Loucy (cell line): ENCODE results near the gene SORCS2.

Experiments used
- H2AFZ ChIP-seq: fragments of 200-600 bp; sonication (generic); 2 replicates; pipeline ENCODE4 v1.6.0; 2016; ENCODE audit warnings: antibody characterized with exemption, mild to moderate bottlenecking, low read length, moderate library complexity
- H3F3A ChIP-seq: fragments of 200-600 bp; 2 replicates; pipeline ENCODE4 v1.6.0; 2016; ENCODE audit warnings: antibody characterized with exemption, low read depth, mild to moderate bottlenecking
- H3K27me3 ChIP-seq: fragments of 200-600 bp; sonication (generic); 2 replicates; pipeline ENCODE4 v1.6.1; 2014; ENCODE audit warnings: low read length, mild to moderate bottlenecking; ENCODE audit not compliant: insufficient read depth, poor library complexity, severe bottlenecking
- H3K36me3 ChIP-seq: fragments of 200-600 bp; sonication (generic); 2 replicates; pipeline ENCODE4 v1.6.1; 2016; ENCODE audit warnings: low read length; ENCODE audit not compliant: insufficient read depth
- H3K4me1 ChIP-seq: fragments of 200-600 bp; sonication (generic); 2 replicates; pipeline ENCODE4 v1.5.1; 2014; ENCODE audit warnings: low read length, mild to moderate bottlenecking; ENCODE audit not compliant: insufficient read depth, poor library complexity, severe bottlenecking
- H3K4me2 ChIP-seq: fragments of 200-600 bp; sonication (generic); 2 replicates; pipeline ENCODE4 v1.6.0; 2014; ENCODE audit warnings: antibody characterized with exemption, low read length, low read depth, mild to moderate bottlenecking; ENCODE audit not compliant: poor library complexity, severe bottlenecking
- H3K4me3 ChIP-seq: fragments of 200-600 bp; sonication (generic); 2 replicates; pipeline ENCODE4 v1.5.1; 2014; ENCODE audit warnings: low read length, mild to moderate bottlenecking, mixed read lengths; ENCODE audit not compliant: poor library complexity, severe bottlenecking
- H3K79me2 ChIP-seq: fragments of 200-600 bp; sonication (generic); 2 replicates; pipeline ENCODE4 v1.6.1; 2014; ENCODE audit warnings: low read length; ENCODE audit not compliant: insufficient read depth
- H3K9ac ChIP-seq: fragments of 200-600 bp; sonication (generic); 2 replicates; pipeline ENCODE4 v1.6.0; 2014; ENCODE audit warnings: mild to moderate bottlenecking, low read depth, low read length, moderate library complexity; ENCODE audit not compliant: poor library complexity, severe bottlenecking
- H3K9me2 ChIP-seq: fragments of 200-600 bp; sonication (generic); replicated peaks from 2 replicates; pipeline ENCODE4 v1.6.1; 2016; ENCODE audit warnings: low read depth, low read length, mixed read lengths
- H3K9me3 ChIP-seq: fragments of 200-600 bp; sonication (generic); 2 replicates; pipeline ENCODE4 v1.6.1; 2014; ENCODE audit warnings: mild to moderate bottlenecking, antibody characterized with exemption, low read length, low read depth; ENCODE audit not compliant: insufficient read depth
- H4K20me1 ChIP-seq: fragments of 200-600 bp; sonication (generic); 2 replicates; pipeline ENCODE4 v1.6.0; 2014; ENCODE audit warnings: antibody characterized with exemption, low read length, mild to moderate bottlenecking; ENCODE audit not compliant: insufficient read depth, poor library complexity, severe bottlenecking
- EZH2phosphoT487 ChIP-seq: fragments of 200-600 bp; IDR thresholded peaks from 2 replicates; pipeline ENCODE4 v1.6.1; 2018; ENCODE audit warnings: antibody characterized with exemption, mild to moderate bottlenecking, moderate library complexity, borderline replicate concordance
- TF ChIP-seq, protein P1 (sequence below): fragments of 200-600 bp; sonication (generic); conservative IDR thresholded peaks from 2 replicates; pipeline ENCODE4 v1.5.1; 2014; ENCODE audit warnings: mild to moderate bottlenecking, antibody characterized with exemption, low read length

The SORCS2 gene

DNA sequence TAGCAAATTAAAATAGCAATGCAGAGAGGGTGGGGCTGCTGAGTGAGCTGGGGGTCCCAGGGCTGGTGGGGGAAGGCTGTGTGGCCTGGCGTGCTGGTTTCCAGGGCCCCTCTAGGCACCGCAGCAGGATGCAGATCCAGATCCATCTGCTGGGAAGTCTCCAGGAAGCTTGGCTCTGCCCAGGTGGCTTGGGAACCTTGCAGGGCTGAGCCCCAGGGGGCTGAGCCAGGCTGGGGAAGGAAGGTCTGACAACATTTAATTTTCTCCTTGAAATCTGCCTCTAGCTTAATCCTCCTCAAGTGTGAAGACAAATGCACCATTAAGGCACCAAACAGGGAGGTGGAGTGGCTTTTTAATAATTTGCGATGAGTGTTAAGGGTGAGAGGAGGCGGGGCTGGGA lies 31.7 kb downstream of the SORCS2 start:
- no peak overlapping the region for H3K9ac ChIP-seq
- no peak overlapping the region for H3K4me2 ChIP-seq
- H4K20me1 ChIP-seq = no peaks in the 10 kb centered on the region
- H3K36me3 ChIP-seq = no peaks in the 10 kb centered on the region
- no peaks in the 10 kb centered on the region for H3K79me2 ChIP-seq
- no peaks in the 10 kb centered on the region for H3K27me3 ChIP-seq
- H3K9me3 ChIP-seq = peaks cover 3% of the 10 kb centered on the region; the same call in 1 of the 2 replicates
- no peak for TF ChIP-seq EZH2phosphoT487
- TF ChIP-seq, protein P1, sequence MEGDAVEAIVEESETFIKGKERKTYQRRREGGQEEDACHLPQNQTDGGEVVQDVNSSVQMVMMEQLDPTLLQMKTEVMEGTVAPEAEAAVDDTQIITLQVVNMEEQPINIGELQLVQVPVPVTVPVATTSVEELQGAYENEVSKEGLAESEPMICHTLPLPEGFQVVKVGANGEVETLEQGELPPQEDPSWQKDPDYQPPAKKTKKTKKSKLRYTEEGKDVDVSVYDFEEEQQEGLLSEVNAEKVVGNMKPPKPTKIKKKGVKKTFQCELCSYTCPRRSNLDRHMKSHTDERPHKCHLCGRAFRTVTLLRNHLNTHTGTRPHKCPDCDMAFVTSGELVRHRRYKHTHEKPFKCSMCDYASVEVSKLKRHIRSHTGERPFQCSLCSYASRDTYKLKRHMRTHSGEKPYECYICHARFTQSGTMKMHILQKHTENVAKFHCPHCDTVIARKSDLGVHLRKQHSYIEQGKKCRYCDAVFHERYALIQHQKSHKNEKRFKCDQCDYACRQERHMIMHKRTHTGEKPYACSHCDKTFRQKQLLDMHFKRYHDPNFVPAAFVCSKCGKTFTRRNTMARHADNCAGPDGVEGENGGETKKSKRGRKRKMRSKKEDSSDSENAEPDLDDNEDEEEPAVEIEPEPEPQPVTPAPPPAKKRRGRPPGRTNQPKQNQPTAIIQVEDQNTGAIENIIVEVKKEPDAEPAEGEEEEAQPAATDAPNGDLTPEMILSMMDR = no peak
- H2AFZ ChIP-seq = no peak overlapping the region
- H3K4me3 ChIP-seq = no peak overlapping the region
- H3F3A ChIP-seq = no peaks in the 10 kb centered on the region
- no peaks in the 10 kb centered on the region for H3K4me1 ChIP-seq
- no peaks in the 10 kb centered on the region for H3K9me2 ChIP-seq

DNA sequence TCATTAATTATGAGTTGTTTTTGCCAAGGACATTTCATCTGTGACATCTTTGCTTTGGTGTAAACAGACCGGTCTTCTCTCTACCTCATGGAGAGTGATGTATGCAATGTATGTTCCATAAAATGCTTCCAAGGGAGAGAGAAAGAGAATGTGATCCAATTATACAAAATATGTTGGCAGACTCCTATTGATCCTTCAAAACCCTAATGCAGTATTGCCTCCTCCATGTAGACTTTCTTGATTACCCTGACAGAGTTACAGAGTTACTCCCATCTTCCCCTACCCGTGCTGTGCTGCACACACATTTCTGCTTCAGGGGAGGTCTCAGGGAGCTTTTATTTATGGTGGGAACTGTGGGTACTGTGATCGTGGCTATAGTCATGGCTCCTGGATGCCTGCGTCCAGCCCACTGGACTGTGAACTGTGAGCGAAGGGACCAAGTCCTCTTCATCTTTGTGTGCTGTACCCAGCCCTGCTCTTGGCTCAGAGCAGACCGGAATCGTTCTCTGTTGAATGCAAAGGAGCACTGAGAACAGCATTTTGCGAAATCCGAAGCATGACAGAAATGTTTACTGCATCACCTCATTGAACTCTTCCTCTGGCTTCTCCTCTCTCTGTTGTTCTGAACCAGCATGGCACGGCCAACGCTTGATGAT lies 32.7 kb downstream of the SORCS2 start:
- H3K36me3 ChIP-seq = no peaks in the 10 kb centered on the region

DNA sequence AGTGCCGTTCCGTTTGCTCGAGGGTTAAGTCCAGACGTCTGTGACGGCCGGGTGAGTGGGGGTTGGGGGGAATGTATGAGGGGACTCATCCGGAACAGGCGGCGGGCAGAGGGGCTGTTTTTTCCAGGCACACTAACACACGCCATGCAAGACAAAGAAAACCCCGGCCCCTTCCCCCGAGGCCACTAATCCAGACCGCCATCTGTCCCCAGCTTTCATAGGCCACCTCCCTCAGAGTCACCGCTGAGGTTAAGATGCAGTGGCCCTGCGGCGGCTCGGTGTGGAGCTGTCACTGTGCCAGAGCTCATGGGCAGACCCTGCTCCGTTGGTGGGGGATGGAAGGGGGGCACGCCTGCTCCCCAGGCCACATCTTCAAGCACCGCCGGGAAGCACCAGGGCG lies 34.1 kb downstream of the SORCS2 start:
- Histone ChIP-seq H4K20me1 (no peaks in the 10 kb centered on the region), H3K9me3 (peaks cover 3% of the 10 kb centered on the region; the same call in 1 of the 2 replicates), H3K4me2 (no peak overlapping the region), H3F3A (no peaks in the 10 kb centered on the region), H2AFZ (no peak overlapping the region), H3K36me3 (no peaks in the 10 kb centered on the region), H3K4me3 (no peak overlapping the region), H3K9me2 (no peaks in the 10 kb centered on the region), H3K4me1 (no peaks in the 10 kb centered on the region), H3K27me3 (no peaks in the 10 kb centered on the region), H3K9ac (no peak overlapping the region), H3K79me2 (no peaks in the 10 kb centered on the region)
- TF ChIP-seq, protein P1 = no peak
- no peak for TF ChIP-seq EZH2phosphoT487

More for the DNA sequence above, 32.7 kb downstream of the SORCS2 start:
- no peak overlapping the region for H3K9ac ChIP-seq
- H2AFZ ChIP-seq = no peak overlapping the region
- no peaks in the 10 kb centered on the region for H3K4me1 ChIP-seq
- H3F3A ChIP-seq = no peaks in the 10 kb centered on the region
- no peak overlapping the region for H3K4me3 ChIP-seq
- no peak overlapping the region for H3K4me2 ChIP-seq
- no peaks in the 10 kb centered on the region for H3K27me3 ChIP-seq
- no peaks in the 10 kb centered on the region for H4K20me1 ChIP-seq
- H3K9me2 ChIP-seq = no peaks in the 10 kb centered on the region
- H3K79me2 ChIP-seq = no peaks in the 10 kb centered on the region
- TF ChIP-seq EZH2phosphoT487 = no peak
- TF ChIP-seq, protein P1 = no peak
- peaks cover 3% of the 10 kb centered on the region; the same call in 1 of the 2 replicates for H3K9me3 ChIP-seq
